Effector memory CD8-positive, alpha-beta T cell (primary cell): ENCODE data around the gene ZSWIM1.

Experiments used
- ATAC-seq: fragments of 150-1000 bp; cut with Tn5 transposase; replicated peaks from 2 replicates; pipeline ENCODE4 v1.10.0; 2021; ENCODE audit warnings: mild to moderate bottlenecking, moderate library complexity
- DNase-seq, 3 experiments: peaks; one replicate each; pipeline ENCODE4 v3.0.0; 2021
- H3K27ac Mint-ChIP-seq, 2 donors: one replicate each; pipeline ENCODE4 v1.8.0; 2022; ENCODE audit warnings: mild to moderate bottlenecking in 2 of 2, mixed read lengths in 2 of 2, moderate library complexity in 2 of 2
- H3K27me3 Mint-ChIP-seq, 2 donors: one replicate each; pipeline ENCODE4 v1.8.0; 2022; ENCODE audit warnings: mixed read lengths in 2 of 2
- H3K36me3 Mint-ChIP-seq: one replicate; pipeline ENCODE4 v1.8.0; 2022; ENCODE audit warnings: mild to moderate bottlenecking, moderate library complexity, mixed read lengths; ENCODE audit not compliant: insufficient read depth
- H3K4me1 Mint-ChIP-seq, 2 donors: one replicate each; pipeline ENCODE4 v1.8.0; 2022; ENCODE audit warnings: low read depth in 2 of 2, mixed read lengths in 2 of 2
- H3K4me3 Mint-ChIP-seq, 2 donors: one replicate each; pipeline ENCODE4 v1.8.0; 2022; ENCODE audit warnings: mild to moderate bottlenecking in 2 of 2, mixed read lengths in 2 of 2, moderate library complexity in 2 of 2
- H3K9me3 Mint-ChIP-seq, 2 donors: one replicate each; pipeline ENCODE4 v1.8.0; 2022; ENCODE audit warnings: mixed read lengths in 2 of 2

Gene ZSWIM1

GRCh38 chr20:45886590-45887345 is 5.7 kb downstream of the ZSWIM1 start:
- Mint-ChIP-seq H3K27ac (peak overlapping the region in 1 of 2 donors; percentile 35), H3K4me3 (no peak overlapping the region), H3K4me1 (peaks cover 22 to 25% of the 10 kb centered on the region in 2 donors), H3K36me3 (peaks cover 21% of the 10 kb centered on the region), H3K27me3 (no peaks in the 10 kb centered on the region), H3K9me3 (no peaks in the 10 kb centered on the region)
- DNase-seq: no peak
- no peak for ATAC-seq

GRCh38 chr20:45887346-45887715 is 6.3 kb downstream of the ZSWIM1 start, which contains the start of gene SPATA25:
TSS of gene SPATA25 (minus strand) at chr20:45887622. CDS start at chr20:45887590, 32 bp downstream.
- no peak within 1 kb of the TSS for H3K4me3 Mint-ChIP-seq
- ATAC-seq: no peak
- H3K9me3 Mint-ChIP-seq: no peaks in the 10 kb centered on the region
- peaks cover 26% of the 10 kb centered on the region for H3K36me3 Mint-ChIP-seq
- H3K4me1 Mint-ChIP-seq: peaks cover 23 to 26% of the 10 kb centered on the region in 2 donors
- H3K27ac Mint-ChIP-seq: peak within 1 kb of the TSS in 1 of 2 donors; percentile 35
- no peaks in the 10 kb centered on the region for H3K27me3 Mint-ChIP-seq
- DNase-seq: no peak

GRCh38 chr20:45888681-45889080 is 7.7 kb downstream of the ZSWIM1 start:
- no peak for ATAC-seq
- H3K4me3 Mint-ChIP-seq: no peak overlapping the region
- peaks cover 21 to 31% of the 10 kb centered on the region in 2 donors for H3K4me1 Mint-ChIP-seq
- no peak for DNase-seq
- no peak overlapping the region for H3K27ac Mint-ChIP-seq
- no peaks in the 10 kb centered on the region for H3K27me3 Mint-ChIP-seq
- H3K9me3 Mint-ChIP-seq: no peaks in the 10 kb centered on the region
- peaks cover 32% of the 10 kb centered on the region for H3K36me3 Mint-ChIP-seq

- ATAC-seq (no peak), DNase-seq (peak in 1 of 3 experiments; percentile 21)
- peak overlapping the region; percentile 79 to 92 for H3K27ac Mint-ChIP-seq
- H3K4me1 Mint-ChIP-seq: peaks cover 18 to 34% of the 10 kb centered on the region in 2 donors
- H3K27me3 Mint-ChIP-seq: no peaks in the 10 kb centered on the region
- H3K4me3 Mint-ChIP-seq: peak overlapping the region; percentile 92 to 94
- H3K9me3 Mint-ChIP-seq: no peaks in the 10 kb centered on the region
- peaks cover 28% of the 10 kb centered on the region for H3K36me3 Mint-ChIP-seq
Measured at GRCh38 chr20:45890077-45890984, 9.3 kb downstream of the ZSWIM1 start.

GRCh38 chr20:45890985-45891983 is 10.3 kb downstream of the ZSWIM1 start, which contains the start of the genes CTSA and NEURL2:
TSS of gene CTSA (plus strand) at chr20:45891335. CDS start at chr20:45891569, 234 bp downstream.
TSS of gene NEURL2 (minus strand) at chr20:45891208. CDS start at chr20:45890991, 217 bp downstream.
- H3K36me3 Mint-ChIP-seq: peaks cover 28% of the 10 kb centered on the region
- ATAC-seq: peak; percentile 76

GRCh38 chr20:45892049-45892825 is 11.2 kb downstream of the ZSWIM1 start:
- H3K27ac Mint-ChIP-seq: peak overlapping the region; percentile 79 to 92
- H3K4me3 Mint-ChIP-seq: peak overlapping the region; percentile 92 to 94
- no peaks in the 10 kb centered on the region for H3K9me3 Mint-ChIP-seq
- peaks cover 28% of the 10 kb centered on the region for H3K36me3 Mint-ChIP-seq
- ATAC-seq (no peak), DNase-seq (no peak)
- H3K4me1 Mint-ChIP-seq: peaks cover 18 to 34% of the 10 kb centered on the region in 2 donors
- no peaks in the 10 kb centered on the region for H3K27me3 Mint-ChIP-seq

More at GRCh38 chr20:45890985-45891983, 10.3 kb downstream of the ZSWIM1 start, which contains the start of the genes CTSA and NEURL2:
- DNase-seq: peak; percentile 68 to 75 (median 70)
- H3K4me1 Mint-ChIP-seq: peaks cover 18 to 34% of the 10 kb centered on the region in 2 donors
- H3K27me3 Mint-ChIP-seq: no peaks in the 10 kb centered on the region
- peak within 1 kb of the TSS; percentile 79 to 92 for H3K27ac Mint-ChIP-seq
- H3K4me3 Mint-ChIP-seq: peak within 1 kb of the TSS; percentile 92 to 94
- no peaks in the 10 kb centered on the region for H3K9me3 Mint-ChIP-seq

- Mint-ChIP-seq H3K27ac (peak overlapping the region; percentile 9 to 92), H3K36me3 (peaks cover 31% of the 10 kb centered on the region), H3K4me3 (peak overlapping the region; percentile 92 to 94), H3K27me3 (no peaks in the 10 kb centered on the region), H3K9me3 (no peaks in the 10 kb centered on the region), H3K4me1 (peaks cover 18 to 34% of the 10 kb centered on the region in 2 donors)
- ATAC-seq (peak; percentile 61), DNase-seq (peak in 2 of 3 experiments; percentile 37 to 41)
Measured at GRCh38 chr20:45892828-45893500, 11.9 kb downstream of the ZSWIM1 start.

GRCh38 chr20:45893831-45894230 is 12.8 kb downstream of the ZSWIM1 start:
- ATAC-seq (no peak), DNase-seq (no peak)
- H3K36me3 Mint-ChIP-seq: peaks cover 31% of the 10 kb centered on the region
- H3K9me3 Mint-ChIP-seq: no peaks in the 10 kb centered on the region
- no peaks in the 10 kb centered on the region for H3K27me3 Mint-ChIP-seq
- H3K4me1 Mint-ChIP-seq: peaks cover 18 to 34% of the 10 kb centered on the region in 2 donors
- peak overlapping the region; percentile 9 to 92 for H3K27ac Mint-ChIP-seq
- peak overlapping the region in 1 of 2 donors; percentile 94 for H3K4me3 Mint-ChIP-seq

GRCh38 chr20:45894797-45895196 is 13.8 kb downstream of the ZSWIM1 start:
- H3K4me3 Mint-ChIP-seq: peak overlapping the region in 1 of 2 donors; percentile 29
- no peaks in the 10 kb centered on the region for H3K9me3 Mint-ChIP-seq
- H3K4me1 Mint-ChIP-seq: peaks cover 18 to 30% of the 10 kb centered on the region in 2 donors
- peak overlapping the region in 1 of 2 donors; percentile 62 for H3K27ac Mint-ChIP-seq
- no peak for ATAC-seq
- no peak for DNase-seq
- no peaks in the 10 kb centered on the region for H3K27me3 Mint-ChIP-seq
- H3K36me3 Mint-ChIP-seq: peaks cover 31% of the 10 kb centered on the region

- Mint-ChIP-seq H3K4me1 (peaks cover 14 to 23% of the 10 kb centered on the region in 2 donors), H3K4me3 (no peak overlapping the region), H3K27ac (no peak overlapping the region), H3K36me3 (peaks cover 18% of the 10 kb centered on the region), H3K27me3 (no peaks in the 10 kb centered on the region), H3K9me3 (no peaks in the 10 kb centered on the region)
- DNase-seq (no peak), ATAC-seq (no peak)
Measured at GRCh38 chr20:45896641-45897161, 15.7 kb downstream of the ZSWIM1 start.

GRCh38 chr20:45897289-45897688 is 16.3 kb downstream of the ZSWIM1 start:
- Mint-ChIP-seq H3K27me3 (no peaks in the 10 kb centered on the region), H3K27ac (no peak overlapping the region), H3K36me3 (peaks cover 13% of the 10 kb centered on the region), H3K4me3 (no peak overlapping the region), H3K4me1 (peaks cover 11 to 18% of the 10 kb centered on the region in 2 donors), H3K9me3 (no peaks in the 10 kb centered on the region)
- DNase-seq: no peak
- no peak for ATAC-seq
